Spleen (tissue), 11 donors: Measurements from ENCODE around the gene GPT2. TPM values are rescaled to one million over a fixed set of nuclear protein-coding genes. Genes with fewer than 3 reads are reported as not detected.

Source experiments
- DNase-seq: peaks from one replicate; pipeline ENCODE4 v3.0.0-alpha.2; 2020
- H3K27ac ChIP-seq, 8 donors: fragments of 200-600 bp; sonication (generic) in 7 of 8; 1 replicate in 4 of 8; 2 replicates in 4 of 8; pipeline versions ENCODE4 v1.5.0 to v1.8.0; 2016 to 2021; ENCODE audit warnings: inconsistent platforms in 4 of 8, mild to moderate bottlenecking in 4 of 8, moderate library complexity in 1 of 8
- H3K27me3 ChIP-seq, 7 donors: fragments of 200-600 bp; sonication (generic) in 6 of 7; replicated peaks in 1 of 7; 1 replicate in 4 of 7; 2 replicates in 3 of 7; pipeline versions ENCODE4 v1.5.0 to v1.8.0; 2016 to 2021; ENCODE audit warnings: inconsistent platforms in 3 of 7, mild to moderate bottlenecking in 1 of 7
- H3K36me3 ChIP-seq, 6 donors: fragments of 200-600 bp; sonication (generic) in 5 of 6; 1 replicate in 4 of 6; 2 replicates in 2 of 6; pipeline versions ENCODE4 v1.5.0 to v1.8.0; 2016 to 2021; ENCODE audit warnings: inconsistent platforms in 2 of 6
- H3K4me1 ChIP-seq, 6 donors: fragments of 200-600 bp; sonication (generic) in 5 of 6; 1 replicate in 3 of 6; 2 replicates in 3 of 6; pipeline versions ENCODE4 v1.5.0 to v1.8.0; 2016 to 2021; ENCODE audit warnings: inconsistent platforms in 3 of 6
- H3K4me3 ChIP-seq, 8 donors: fragments of 200-600 bp; sonication (generic) in 7 of 8; 1 replicate in 4 of 8; 2 replicates in 4 of 8; pipeline versions ENCODE4 v1.5.0 to v1.8.0; 2016 to 2021; ENCODE audit warnings: inconsistent platforms in 4 of 8, mild to moderate bottlenecking in 4 of 8, moderate library complexity in 2 of 8
- H3K9me3 ChIP-seq, 8 donors: fragments of 200-600 bp; sonication (generic) in 7 of 8; 1 replicate in 4 of 8; 2 replicates in 4 of 8; pipeline versions ENCODE4 v1.5.0 to v1.8.0; 2016 to 2021; ENCODE audit warnings: inconsistent platforms in 4 of 8
- POLR2A ChIP-seq, 3 donors: fragments of 450-650 bp; IDR thresholded peaks; one replicate each; pipeline ENCODE4 v1.5.1; 2017; ENCODE audit warnings: antibody characterized with exemption in 3 of 3, mild to moderate bottlenecking in 1 of 3
- POLR2AphosphoS5 ChIP-seq, 3 donors: sonication (generic); formaldehyde crosslinking; IDR thresholded peaks; one replicate each; pipeline ENCODE4 v1.5.1; 2017; ENCODE audit warnings: antibody characterized with exemption in 3 of 3
- WGBS, 5 donors: extraction: QIAGEN DNeasy Blood & Tissue Kit in 3 of 5; methylation state at CpG; one replicate each; pipeline versions ENCODE4 v1.1.5 to v1.1.7; 2013 to 2018; 5-methylcytosine and 5-hydroxymethylcytosine counted together
- intact Hi-C: fragments of 100-400 bp; cut with DNase I; formaldehyde crosslinking; loops from one replicate; pipeline ENCODE4 v1.15.0; 2023; ENCODE audit warnings: low total_unique reads
- polyA plus RNA-seq, 3 donors: library from polyadenylated mRNA; stranded (reverse); fragments of 200-250 nt; gene quantifications; one replicate each; pipeline ENCODE4 v1.2.1, GENCODE V29; 2013
- total RNA-seq, 7 donors: library from RNA; depleted of rRNA in 3 of 7; stranded (reverse); fragments of >200 nt in 3 of 7; fragmentation: NEBNext Ultra II Directional in 4 of 7; extraction: Animal tissue kit (Norgen Biotek cat#: 25700) in 4 of 7; gene quantifications; one replicate each; pipeline versions ENCODE4 v1.1.0 to v1.2.1, GENCODE V29; 2016 to 2021
- TF ChIP-seq, protein P1 (sequence below), 11 experiments: fragments of 200-600 bp in 7 of 11; fragments of 450-650 bp in 4 of 11; sonication (generic) in 4 of 11; IDR thresholded peaks in 8 of 11; conservative IDR thresholded peaks in 3 of 11; 1 replicate in 7 of 11; 2 replicates in 4 of 11; pipeline versions ENCODE4 v1.4.0 to v1.8.0; 2016 to 2021; ENCODE audit warnings: antibody characterized with exemption in 11 of 11, inconsistent platforms in 4 of 11, mild to moderate bottlenecking in 1 of 11
- donor health status: healthy with polysubstance abuse.
- donor health status: DM: no; HTN: no; CAD: no; lungs with moderate emphysema.
- donor health status: DM: no; HTN: no; CAD: no.
- donor health status: Bipolar disorder and iron deficiency.
- donor health status: healthy.
- donor health status: DM: no; HTN: no; CAD: no.
- donor health status: DM: yes; HTN: yes; CAD: no.

The GPT2 gene
- total and polyA plus RNA-seq, 10 donors: 3.1 to 9.2 (median 4.9) TPM

DNA sequence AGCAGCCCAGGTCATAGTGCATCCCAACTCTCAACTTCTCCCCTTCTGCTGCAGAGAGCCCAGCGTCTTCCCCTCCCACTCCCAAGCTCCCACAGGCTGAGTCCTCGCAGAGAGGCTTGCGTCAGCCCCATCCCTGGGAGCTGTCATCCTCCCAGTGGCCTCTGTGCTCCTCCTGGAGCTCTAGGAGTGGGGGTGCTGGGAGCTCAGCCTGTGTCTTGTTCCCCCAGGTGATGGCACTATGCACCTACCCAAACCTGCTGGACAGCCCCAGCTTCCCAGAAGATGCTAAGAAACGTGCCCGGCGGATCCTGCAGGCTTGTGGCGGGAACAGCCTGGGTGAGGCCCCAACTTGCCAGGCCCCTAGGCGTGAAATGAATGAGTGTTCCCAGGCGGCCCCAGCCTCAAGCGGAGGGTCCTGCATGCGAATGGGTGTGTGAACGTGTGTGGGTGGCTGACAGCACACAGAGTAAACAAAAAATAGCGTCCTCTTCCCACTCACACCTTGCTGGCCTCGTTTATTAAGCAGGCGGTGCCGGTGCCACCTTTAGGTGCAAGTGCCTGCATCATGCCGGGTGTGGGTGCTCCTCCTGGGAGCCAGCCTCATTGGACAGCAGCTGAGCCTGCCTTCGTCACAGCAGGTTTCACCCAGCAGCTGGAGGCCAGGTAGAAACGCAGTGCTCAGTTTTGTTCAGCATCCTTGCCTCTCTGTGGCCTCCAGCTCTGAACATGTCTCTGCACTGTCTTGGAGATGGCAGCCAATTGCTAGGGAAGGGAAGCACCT, 16.5 kb downstream of the GPT2 start:
- Histone ChIP-seq H3K4me3 (no peak overlapping the region), H3K9me3 (no peaks in the 10 kb centered on the region), H3K27me3 (no peaks in the 10 kb centered on the region), H3K4me1 (peaks cover 0 to 14% (median 7%) of the 10 kb centered on the region in 6 donors), H3K27ac (no peak overlapping the region), H3K36me3 (peaks cover 0 to 18% (median 0%) of the 10 kb centered on the region in 6 donors)
- no peak for TF ChIP-seq POLR2AphosphoS5 (IDR thresholded peaks at IDR 0.05)
- no peak for TF ChIP-seq POLR2A (IDR thresholded peaks at IDR 0.05)
- DNase-seq: no peak
- 85 to 96% (median 88%) methylated on average over 18 to 19 of the region's 19 CpGs for WGBS, 5 donors
- intact Hi-C loops: loop anchor here (10.0 kb wide), 1 partner anchor 226 kb away; no protein-coding TSS in a partner anchor

DNA sequence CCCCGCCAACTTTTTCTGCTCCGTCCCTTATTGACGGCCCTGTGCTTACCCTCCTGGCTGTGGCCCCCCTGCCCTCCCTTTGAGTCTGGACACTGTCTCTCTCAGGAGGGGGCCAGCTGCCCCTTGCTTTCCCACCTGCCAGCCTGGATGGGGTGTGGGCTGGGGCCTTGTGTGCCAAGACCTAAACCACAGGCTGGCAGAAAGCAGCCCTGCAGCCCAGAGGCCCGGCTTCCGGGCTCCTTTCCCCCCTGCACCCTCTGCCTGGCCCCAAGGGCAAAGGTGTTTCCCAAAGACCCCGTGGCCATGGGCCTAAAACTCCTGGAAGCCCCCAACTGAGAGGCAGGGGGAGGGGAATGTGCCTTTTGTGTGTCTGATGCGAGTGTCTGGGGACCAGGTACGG, 17.5 kb downstream of the GPT2 start:
- no peak for TF ChIP-seq POLR2A (IDR thresholded peaks at IDR 0.05)
- no peak for TF ChIP-seq POLR2AphosphoS5 (IDR thresholded peaks at IDR 0.05)
- TF ChIP-seq, protein P1, sequence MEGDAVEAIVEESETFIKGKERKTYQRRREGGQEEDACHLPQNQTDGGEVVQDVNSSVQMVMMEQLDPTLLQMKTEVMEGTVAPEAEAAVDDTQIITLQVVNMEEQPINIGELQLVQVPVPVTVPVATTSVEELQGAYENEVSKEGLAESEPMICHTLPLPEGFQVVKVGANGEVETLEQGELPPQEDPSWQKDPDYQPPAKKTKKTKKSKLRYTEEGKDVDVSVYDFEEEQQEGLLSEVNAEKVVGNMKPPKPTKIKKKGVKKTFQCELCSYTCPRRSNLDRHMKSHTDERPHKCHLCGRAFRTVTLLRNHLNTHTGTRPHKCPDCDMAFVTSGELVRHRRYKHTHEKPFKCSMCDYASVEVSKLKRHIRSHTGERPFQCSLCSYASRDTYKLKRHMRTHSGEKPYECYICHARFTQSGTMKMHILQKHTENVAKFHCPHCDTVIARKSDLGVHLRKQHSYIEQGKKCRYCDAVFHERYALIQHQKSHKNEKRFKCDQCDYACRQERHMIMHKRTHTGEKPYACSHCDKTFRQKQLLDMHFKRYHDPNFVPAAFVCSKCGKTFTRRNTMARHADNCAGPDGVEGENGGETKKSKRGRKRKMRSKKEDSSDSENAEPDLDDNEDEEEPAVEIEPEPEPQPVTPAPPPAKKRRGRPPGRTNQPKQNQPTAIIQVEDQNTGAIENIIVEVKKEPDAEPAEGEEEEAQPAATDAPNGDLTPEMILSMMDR (IDR thresholded peaks at IDR 0.05 in 8 of 11, conservative IDR thresholded peaks at IDR 0.05 in 3 of 11): no peak
- intact Hi-C loops: loop anchor here (10.0 kb wide), 1 partner anchor 227 kb away; no protein-coding TSS in a partner anchor
- no peaks in the 10 kb centered on the region for H3K9me3 ChIP-seq
- DNase-seq: no peak
- peaks cover 0 to 18% (median 0%) of the 10 kb centered on the region in 6 donors for H3K36me3 ChIP-seq
- H3K27ac ChIP-seq: no peak overlapping the region
- H3K4me3 ChIP-seq: no peak overlapping the region
- H3K27me3 ChIP-seq: no peaks in the 10 kb centered on the region
- H3K4me1 ChIP-seq: peaks cover 0 to 8% (median 3%) of the 10 kb centered on the region in 6 donors
- 83 to 97% (median 91%) methylated on average over 6 to 8 of the region's 8 CpGs for WGBS, 5 donors

DNA sequence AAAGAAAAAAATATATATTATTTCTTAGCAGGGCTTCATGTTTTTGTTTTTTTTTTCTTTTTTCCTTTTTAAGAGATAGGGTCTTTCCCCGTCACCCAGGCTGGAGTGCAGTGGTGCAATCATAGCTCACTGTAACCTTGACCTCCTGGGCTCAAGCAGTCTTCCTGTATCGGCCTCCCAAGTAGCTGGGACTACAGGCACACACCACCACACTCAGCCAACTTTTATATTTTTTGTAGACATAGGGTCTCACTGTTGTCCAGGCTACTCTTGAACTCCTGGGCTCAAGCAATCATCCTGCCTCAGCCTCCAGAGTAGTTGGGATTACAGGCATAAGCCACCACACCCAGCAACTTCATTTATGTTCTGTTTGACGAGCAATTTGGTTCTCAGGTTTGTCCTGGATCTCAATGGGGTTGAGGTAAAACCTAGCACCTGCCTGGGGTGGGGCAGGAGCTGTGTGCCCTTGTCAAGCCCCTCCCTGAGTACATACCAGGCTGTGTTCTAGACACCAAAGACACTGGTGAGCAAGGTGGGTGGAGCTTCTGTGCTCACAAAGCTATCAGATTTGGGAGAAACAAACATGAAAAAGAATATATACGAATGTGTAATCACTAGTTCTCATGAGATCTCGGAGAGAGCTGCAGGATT, 19.2 kb downstream of the GPT2 start:
- WGBS, 5 donors: 85 to 91% (median 86%) methylated on average over 5 of the region's 5 CpGs
- Histone ChIP-seq H3K4me1 (peaks cover 0 to 11% (median 0%) of the 10 kb centered on the region in 6 donors), H3K4me3 (no peak overlapping the region), H3K36me3 (peaks cover 0 to 18% (median 0%) of the 10 kb centered on the region in 6 donors), H3K27me3 (no peaks in the 10 kb centered on the region), H3K27ac (no peak overlapping the region), H3K9me3 (no peaks in the 10 kb centered on the region)
- no peak for DNase-seq
- TF ChIP-seq, protein P1 (IDR thresholded peaks at IDR 0.05 in 8 of 11, conservative IDR thresholded peaks at IDR 0.05 in 3 of 11): no peak
- TF ChIP-seq POLR2A (IDR thresholded peaks at IDR 0.05): no peak
- no peak for TF ChIP-seq POLR2AphosphoS5 (IDR thresholded peaks at IDR 0.05)
- intact Hi-C loops: loop anchor here (10.0 kb wide), 1 partner anchor 229 kb away; no protein-coding TSS in a partner anchor

GRCh38 chr16:46904471-46904870, 20.3 kb downstream of the GPT2 start:
- Histone ChIP-seq H3K4me1 (peaks cover 0 to 16% (median 3%) of the 10 kb centered on the region in 6 donors), H3K4me3 (no peak overlapping the region), H3K27me3 (no peaks in the 10 kb centered on the region), H3K27ac (no peak overlapping the region), H3K36me3 (peaks cover 0 to 18% (median 0%) of the 10 kb centered on the region in 6 donors), H3K9me3 (no peaks in the 10 kb centered on the region)
- intact Hi-C loops: loop anchor here (10.0 kb wide), 1 partner anchor 230 kb away; no protein-coding TSS in a partner anchor
- WGBS, 5 donors: 75 to 89% (median 86%) methylated on average over 3 of the region's 3 CpGs
- TF ChIP-seq, protein P1 (IDR thresholded peaks at IDR 0.05 in 8 of 11, conservative IDR thresholded peaks at IDR 0.05 in 3 of 11): no peak
- TF ChIP-seq POLR2AphosphoS5 (IDR thresholded peaks at IDR 0.05) (no peak), POLR2A (IDR thresholded peaks at IDR 0.05) (no peak)
- DNase-seq: no peak
